Psoas muscle (tissue), 8 donors: ENCODE measurements around the gene POGZ. TPM values are rescaled to one million over a fixed set of nuclear protein-coding genes. Genes with fewer than 3 reads are reported as not detected.
A peak's percentile ranks its signal among the peaks of the same experiment; 100 is the strongest.
"Not testable (repeated sequence)": the region's sequence is repeated elsewhere in the genome, so short reads cannot be mapped to it uniquely, and the experiment has no call there.

ENCODE experiments used
- ATAC-seq, 4 donors: fragments of 200-7000 bp; cut with Tn5 transposase; one replicate each; pipeline ENCODE4 v1.9.1; 2020; ENCODE audit warnings: moderate library complexity in 3 of 4, mild to moderate bottlenecking in 2 of 4
- DNase-seq, 2 donors: peaks; one replicate each; pipeline ENCODE4 v3.0.0-alpha.2; 2020
- H3K27ac ChIP-seq: fragments of 200-600 bp; one replicate; pipeline ENCODE4 v1.8.0; 2022
- H3K27me3 ChIP-seq, 3 donors: fragments of 200-600 bp in 1 of 3; one replicate each; pipeline versions ENCODE4 v1.6.1 to v1.8.0; 2013 to 2022; ENCODE audit warnings: low read length in 2 of 3, mild to moderate bottlenecking in 2 of 3, moderate library complexity in 1 of 3; ENCODE audit not compliant: insufficient read depth in 3 of 3
- H3K36me3 ChIP-seq, 2 donors: fragments of 200-600 bp in 1 of 2; one replicate each; pipeline versions ENCODE4 v1.6.1 to v1.8.0; 2013 to 2022; ENCODE audit warnings: low read depth in 1 of 2, mild to moderate bottlenecking in 1 of 2, moderate library complexity in 1 of 2; ENCODE audit not compliant: insufficient read depth in 1 of 2
- H3K4me1 ChIP-seq: fragments of 200-600 bp; one replicate; pipeline ENCODE4 v1.8.0; 2022
- H3K4me3 ChIP-seq: fragments of 200-600 bp; one replicate; pipeline ENCODE4 v1.8.0; 2022; ENCODE audit warnings: mild to moderate bottlenecking
- H3K9me3 ChIP-seq: fragments of 200-600 bp; one replicate; pipeline ENCODE4 v1.8.0; 2022
- WGBS, 3 donors: extraction: QIAGEN DNeasy Blood & Tissue Kit; methylation state at CpG; one replicate each; pipeline versions ENCODE4 v1.1.6 to v1.1.7; 2013; 5-methylcytosine and 5-hydroxymethylcytosine counted together
- intact Hi-C, 2 donors: fragments of 100-400 bp; cut with DNase I; formaldehyde crosslinking; loops; one replicate each; pipeline versions ENCODE4 v1.11.0 to v1.14.2; 2022
- polyA plus RNA-seq, 3 donors: library from polyadenylated mRNA; stranded (reverse); fragments of 200-250 nt; gene quantifications; one replicate each; pipeline ENCODE4 v1.2.3, GENCODE V29; 2013
- total RNA-seq, 4 donors: library from RNA; stranded (reverse); fragmentation: NEBNext Ultra II Directional in 2 of 4; extraction: Animal tissue kit (Norgen Biotek cat#: 25700) in 2 of 4; gene quantifications; one replicate each; pipeline versions ENCODE4 v1.2.1 to v1.2.4, GENCODE V29; 2021 to 2023
- TF ChIP-seq, protein P1 (sequence below): fragments of 200-600 bp; IDR thresholded peaks from one replicate; pipeline ENCODE4 v1.8.0; 2022; ENCODE audit warnings: antibody characterized with exemption
- donor health status: healthy with polysubstance abuse.
- donor health status: DM: no; HTN: no; CAD: no; lungs with moderate emphysema.
- donor health status: Bipolar disorder and iron deficiency.
- donor health status: healthy.
- donor health status: DM: yes; HTN: yes; CAD: no.
- donor health status: DM: no; HTN: no; CAD: no.
- donor health status: DM: no; HTN: no; CAD: no.
- donor health status: DM: yes; HTN: yes; CAD: no.

Gene POGZ
- total and polyA plus RNA-seq, 7 donors: 6.7 to 45.1 (median 26.5) TPM

GRCh38 chr1:151436985-151437384, 22.3 kb downstream of the POGZ start:
- intact Hi-C loops: no loop called here
- ATAC-seq (peak in 2 of 4 donors; percentile 18 to 57), DNase-seq (no peak)
- peaks cover 36% of the 10 kb centered on the region for H3K4me1 ChIP-seq
- TF ChIP-seq, protein P1, sequence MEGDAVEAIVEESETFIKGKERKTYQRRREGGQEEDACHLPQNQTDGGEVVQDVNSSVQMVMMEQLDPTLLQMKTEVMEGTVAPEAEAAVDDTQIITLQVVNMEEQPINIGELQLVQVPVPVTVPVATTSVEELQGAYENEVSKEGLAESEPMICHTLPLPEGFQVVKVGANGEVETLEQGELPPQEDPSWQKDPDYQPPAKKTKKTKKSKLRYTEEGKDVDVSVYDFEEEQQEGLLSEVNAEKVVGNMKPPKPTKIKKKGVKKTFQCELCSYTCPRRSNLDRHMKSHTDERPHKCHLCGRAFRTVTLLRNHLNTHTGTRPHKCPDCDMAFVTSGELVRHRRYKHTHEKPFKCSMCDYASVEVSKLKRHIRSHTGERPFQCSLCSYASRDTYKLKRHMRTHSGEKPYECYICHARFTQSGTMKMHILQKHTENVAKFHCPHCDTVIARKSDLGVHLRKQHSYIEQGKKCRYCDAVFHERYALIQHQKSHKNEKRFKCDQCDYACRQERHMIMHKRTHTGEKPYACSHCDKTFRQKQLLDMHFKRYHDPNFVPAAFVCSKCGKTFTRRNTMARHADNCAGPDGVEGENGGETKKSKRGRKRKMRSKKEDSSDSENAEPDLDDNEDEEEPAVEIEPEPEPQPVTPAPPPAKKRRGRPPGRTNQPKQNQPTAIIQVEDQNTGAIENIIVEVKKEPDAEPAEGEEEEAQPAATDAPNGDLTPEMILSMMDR: no peak
- H3K4me3 ChIP-seq: no peak overlapping the region
- H3K9me3 ChIP-seq: no peaks in the 10 kb centered on the region
- H3K27me3 ChIP-seq: no peaks in the 10 kb centered on the region
- H3K27ac ChIP-seq: no peak overlapping the region
- 56 to 76% (median 59%) methylated on average over 6 of the region's 6 CpGs for WGBS, 3 donors
- H3K36me3 ChIP-seq: peaks cover 0 to 37% of the 10 kb centered on the region in 2 donors

DNA sequence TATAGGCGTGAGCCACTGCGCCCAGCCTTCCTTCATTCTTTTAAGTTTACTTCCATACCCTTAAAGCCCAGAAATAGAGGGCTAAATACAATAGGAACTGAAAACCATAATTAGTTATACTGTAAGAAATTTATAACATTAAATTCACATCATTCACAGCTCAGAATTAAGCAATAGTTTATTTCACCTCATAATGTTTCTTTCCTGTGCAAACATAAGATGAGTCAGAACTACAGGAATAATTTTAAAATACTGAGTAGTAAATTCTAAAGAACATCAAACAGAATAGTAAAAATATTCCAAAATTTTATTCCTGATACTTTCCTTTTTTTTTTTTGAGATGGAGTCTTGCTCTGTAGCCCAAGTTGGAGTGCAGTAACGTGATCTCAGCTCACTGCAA, 24.1 kb downstream of the POGZ start:
- intact Hi-C loops: no loop called here
- no peak overlapping the region for H3K4me3 ChIP-seq
- 86 to 92% (median 89%) methylated on average over 3 of the region's 3 CpGs for WGBS, 3 donors
- peaks cover 30% of the 10 kb centered on the region for H3K4me1 ChIP-seq
- H3K9me3 ChIP-seq: no peaks in the 10 kb centered on the region
- DNase-seq (no peak), ATAC-seq (peak in 1 of 4 donors; percentile 21)
- H3K36me3 ChIP-seq: peaks cover 0 to 27% of the 10 kb centered on the region in 2 donors
- TF ChIP-seq, protein P1: no peak
- no peaks in the 10 kb centered on the region for H3K27me3 ChIP-seq
- H3K27ac ChIP-seq: no peak overlapping the region

DNA sequence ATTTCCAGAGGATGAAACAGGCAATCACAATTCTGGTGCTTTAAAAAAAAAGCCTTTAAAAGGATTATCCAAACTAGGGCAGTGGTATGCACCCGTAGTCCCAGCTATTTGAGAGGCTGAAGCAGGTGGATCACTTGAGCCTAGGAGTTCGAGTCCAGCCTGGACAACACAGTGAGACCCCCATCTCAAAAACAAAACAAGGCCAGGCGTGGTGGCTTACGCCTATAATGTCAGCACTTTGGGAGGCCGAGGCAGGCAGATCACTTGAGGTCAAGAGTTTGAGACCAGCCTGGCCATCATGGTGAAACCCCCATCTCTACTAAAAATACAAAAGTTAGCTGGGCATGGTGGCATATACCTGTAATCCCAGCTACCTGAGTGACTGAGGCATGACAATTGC, 25.5 kb downstream of the POGZ start:
- DNase-seq, H3K9me3 ChIP-seq, H3K27ac ChIP-seq, ATAC-seq, H3K27me3 ChIP-seq, H3K4me3 ChIP-seq, intact Hi-C loops: not testable (repeated sequence)
- Histone ChIP-seq H3K36me3 (peaks cover 0 to 37% of the 10 kb centered on the region in 2 donors), H3K4me1 (peaks cover 16% of the 10 kb centered on the region)
- 86 to 92% (median 91%) methylated on average over 5 of the region's 5 CpGs for WGBS, 3 donors

DNA sequence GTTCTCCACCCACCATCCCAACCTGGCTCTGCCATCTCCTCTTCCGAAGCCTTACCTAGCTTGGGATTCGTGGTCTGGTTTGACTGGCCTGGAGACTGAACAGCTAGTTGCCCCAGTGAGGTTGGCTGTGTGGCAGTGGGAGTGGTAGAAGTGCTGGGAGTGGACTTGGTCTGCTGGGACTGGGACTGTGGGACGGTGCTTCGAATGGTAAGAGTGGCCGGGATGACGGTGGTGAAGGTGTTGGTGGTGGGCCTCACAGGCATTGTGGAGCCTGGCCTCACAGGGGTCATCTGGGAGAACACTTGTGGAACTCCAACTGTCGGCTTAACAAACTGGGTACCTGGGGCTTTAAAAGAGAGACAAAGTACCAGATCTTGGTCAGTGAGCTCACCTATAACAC, 31.2 kb downstream of the POGZ start:
- peaks cover 12 to 79% of the 10 kb centered on the region in 2 donors for H3K36me3 ChIP-seq
- no peaks in the 10 kb centered on the region for H3K4me1 ChIP-seq
- no peak overlapping the region for H3K4me3 ChIP-seq
- no peak overlapping the region for H3K27ac ChIP-seq
- H3K27me3 ChIP-seq: no peaks in the 10 kb centered on the region
- ATAC-seq: no peak
- no peaks in the 10 kb centered on the region for H3K9me3 ChIP-seq
- WGBS, 3 donors: 97 to 98% (median 97%) methylated on average over 7 of the region's 7 CpGs
- no peak for DNase-seq
- TF ChIP-seq, protein P1: no peak
- intact Hi-C loops: no loop called here

GRCh38 chr1:151425103-151425502, 34.2 kb downstream of the POGZ start:
- TF ChIP-seq, protein P1: no peak
- intact Hi-C loops: no loop called here
- ATAC-seq: no peak

More at GRCh38 chr1:151425103-151425502, 34.2 kb downstream of the POGZ start:
- no peaks in the 10 kb centered on the region for H3K9me3 ChIP-seq
- no peaks in the 10 kb centered on the region for H3K4me1 ChIP-seq
- no peak overlapping the region for H3K4me3 ChIP-seq
- no peak for DNase-seq
- H3K27me3 ChIP-seq: no peaks in the 10 kb centered on the region
- WGBS, 3 donors: 51 to 68% (median 59%) methylated on average over 2 of the region's 2 CpGs
- no peak overlapping the region for H3K27ac ChIP-seq
- H3K36me3 ChIP-seq: peaks cover 12 to 100% of the 10 kb centered on the region in 2 donors
